SU-DHL-6 (cell line): ENCODE measurements around the gene CLDN6.
"Not testable (repeated sequence)": the region's sequence is repeated elsewhere in the genome, so short reads cannot be mapped to it uniquely, and the experiment has no call there.

Experiments used
- H2AFZ ChIP-seq: fragments of 200-600 bp; sonication (generic); 2 replicates; pipeline ENCODE4 v1.6.1; 2014; ENCODE audit warnings: low read depth, mild to moderate bottlenecking, moderate library complexity, mixed read lengths, antibody characterized with exemption, low read length; ENCODE audit not compliant: severe bottlenecking
- H3F3A ChIP-seq: fragments of 200-600 bp; shearing (Covaris generic); 2 replicates; pipeline ENCODE4 v1.6.0; 2016; ENCODE audit warnings: antibody characterized with exemption, mild to moderate bottlenecking; ENCODE audit not compliant: insufficient read depth
- H3K27ac ChIP-seq: fragments of 200-600 bp; sonication (generic); 2 replicates; pipeline ENCODE4 v1.5.1; 2016; ENCODE audit warnings: low read depth, mild to moderate bottlenecking, low read length, moderate library complexity, mixed read lengths
- H3K27me3 ChIP-seq: fragments of 200-600 bp; sonication (generic), shearing (Covaris generic); 2 replicates; pipeline ENCODE4 v1.6.0; 2014; ENCODE audit warnings: mild to moderate bottlenecking, low read length
- H3K36me3 ChIP-seq: fragments of 200-600 bp; sonication (generic); 2 replicates; pipeline ENCODE4 v1.6.1; 2014; ENCODE audit warnings: mild to moderate bottlenecking, low read length, mixed read lengths
- H3K4me2 ChIP-seq: fragments of 300-600, 200-600 bp; shearing (Covaris generic), sonication (generic); 2 replicates; pipeline ENCODE4 v1.6.0; 2014; ENCODE audit warnings: low read length, low read depth, mild to moderate bottlenecking; ENCODE audit not compliant: poor library complexity, severe bottlenecking
- H3K4me3 ChIP-seq: fragments of 200-600 bp; sonication (generic); 2 replicates; pipeline ENCODE4 v1.5.1; 2014; ENCODE audit warnings: antibody characterized with exemption, low read length, mild to moderate bottlenecking, mixed read lengths; ENCODE audit not compliant: insufficient read depth, poor library complexity, severe bottlenecking
- H3K79me2 ChIP-seq: fragments of 200-600 bp; sonication (generic); 2 replicates; pipeline ENCODE4 v1.6.1; 2014; ENCODE audit warnings: mild to moderate bottlenecking, low read length, moderate library complexity; ENCODE audit not compliant: insufficient read depth
- H3K9ac ChIP-seq: fragments of 200-600 bp; sonication (generic); 2 replicates; pipeline ENCODE4 v1.7.0; 2014; ENCODE audit warnings: mild to moderate bottlenecking, low read length
- H3K9me2 ChIP-seq: fragments of 200-600 bp; sonication (generic); replicated peaks from 2 replicates; pipeline ENCODE4 v1.6.1; 2014; ENCODE audit warnings: low read length; ENCODE audit not compliant: insufficient read depth
- H3K9me3 ChIP-seq: fragments of 200-600 bp; sonication (generic); 2 replicates; pipeline ENCODE4 v1.6.1; 2014; ENCODE audit warnings: low read length, mixed read lengths; ENCODE audit not compliant: insufficient read depth
- H4K20me1 ChIP-seq: fragments of 200-600 bp; sonication (generic); 2 replicates; pipeline ENCODE4 v1.6.1; 2014; ENCODE audit warnings: low read depth, mild to moderate bottlenecking, antibody characterized with exemption, low read length, moderate library complexity, mixed read lengths
- EZH2phosphoT487 ChIP-seq: fragments of 200-600 bp; sonication (generic), shearing (Covaris generic); conservative IDR thresholded peaks from 2 replicates; pipeline ENCODE4 v1.6.1; 2018; ENCODE audit warnings: mild to moderate bottlenecking, antibody characterized with exemption, low read length, moderate library complexity, mixed read lengths
- TF ChIP-seq, protein P1 (sequence below): fragments of 200-600 bp; sonication (generic); IDR thresholded peaks from one replicate; pipeline ENCODE4 v1.5.1; 2017; ENCODE audit warnings: antibody characterized with exemption, mild to moderate bottlenecking, low read length, moderate library complexity; ENCODE audit not compliant: insufficient read depth, poor library complexity, severe bottlenecking

Gene CLDN6

DNA sequence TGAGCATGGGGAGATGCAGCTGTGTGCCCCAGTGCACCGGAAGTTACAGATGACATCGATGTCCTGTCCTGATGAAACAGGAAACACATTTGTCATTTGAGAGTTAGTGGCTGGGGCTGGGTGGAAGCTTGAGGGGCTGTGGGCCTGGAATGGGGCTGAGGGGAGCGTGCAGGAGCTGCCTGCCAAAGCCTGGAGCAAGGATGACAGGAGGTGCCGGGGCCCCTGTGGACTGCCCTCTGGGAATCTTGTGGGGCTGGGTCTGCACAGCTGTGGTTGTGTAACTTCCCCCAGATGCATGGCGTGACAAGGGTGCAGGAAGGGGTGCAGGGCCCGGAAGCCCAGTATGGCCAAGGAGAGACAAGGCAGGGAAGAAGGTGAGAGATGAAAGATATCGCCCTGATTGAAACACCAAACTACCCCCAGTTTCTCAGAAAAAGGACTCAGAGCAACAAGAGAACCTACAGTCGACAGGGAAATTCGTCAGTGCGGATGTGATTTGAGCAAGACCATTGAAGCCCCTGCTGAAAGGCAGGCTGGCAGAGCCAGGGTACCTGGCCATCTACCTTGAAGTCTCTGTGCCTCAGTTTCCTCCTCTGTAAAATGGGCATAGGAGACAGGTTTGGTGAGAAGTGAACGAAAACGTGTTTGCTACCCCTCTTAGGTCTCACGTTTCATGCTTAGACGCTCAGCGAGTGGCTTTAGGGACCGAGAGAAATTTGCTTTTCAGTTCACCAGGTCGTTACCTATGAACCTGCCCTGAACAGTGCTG, 37.2 kb upstream of the CLDN6 start:
- H3K9ac ChIP-seq = no peak overlapping the region
- no peaks in the 10 kb centered on the region for H4K20me1 ChIP-seq
- TF ChIP-seq, protein P1, sequence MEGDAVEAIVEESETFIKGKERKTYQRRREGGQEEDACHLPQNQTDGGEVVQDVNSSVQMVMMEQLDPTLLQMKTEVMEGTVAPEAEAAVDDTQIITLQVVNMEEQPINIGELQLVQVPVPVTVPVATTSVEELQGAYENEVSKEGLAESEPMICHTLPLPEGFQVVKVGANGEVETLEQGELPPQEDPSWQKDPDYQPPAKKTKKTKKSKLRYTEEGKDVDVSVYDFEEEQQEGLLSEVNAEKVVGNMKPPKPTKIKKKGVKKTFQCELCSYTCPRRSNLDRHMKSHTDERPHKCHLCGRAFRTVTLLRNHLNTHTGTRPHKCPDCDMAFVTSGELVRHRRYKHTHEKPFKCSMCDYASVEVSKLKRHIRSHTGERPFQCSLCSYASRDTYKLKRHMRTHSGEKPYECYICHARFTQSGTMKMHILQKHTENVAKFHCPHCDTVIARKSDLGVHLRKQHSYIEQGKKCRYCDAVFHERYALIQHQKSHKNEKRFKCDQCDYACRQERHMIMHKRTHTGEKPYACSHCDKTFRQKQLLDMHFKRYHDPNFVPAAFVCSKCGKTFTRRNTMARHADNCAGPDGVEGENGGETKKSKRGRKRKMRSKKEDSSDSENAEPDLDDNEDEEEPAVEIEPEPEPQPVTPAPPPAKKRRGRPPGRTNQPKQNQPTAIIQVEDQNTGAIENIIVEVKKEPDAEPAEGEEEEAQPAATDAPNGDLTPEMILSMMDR = no peak
- TF ChIP-seq EZH2phosphoT487 = no peak
- H3K4me2 ChIP-seq = no peak overlapping the region
- H3K9me3 ChIP-seq = no peaks in the 10 kb centered on the region
- H3K4me3 ChIP-seq = no peak overlapping the region
- no peaks in the 10 kb centered on the region for H3F3A ChIP-seq
- H3K36me3 ChIP-seq = no peaks in the 10 kb centered on the region
- H3K27ac ChIP-seq = no peak overlapping the region
- H3K79me2 ChIP-seq = no peaks in the 10 kb centered on the region
- no peak overlapping the region for H2AFZ ChIP-seq
- H3K9me2 ChIP-seq = no peaks in the 10 kb centered on the region
- no peaks in the 10 kb centered on the region for H3K27me3 ChIP-seq

DNA sequence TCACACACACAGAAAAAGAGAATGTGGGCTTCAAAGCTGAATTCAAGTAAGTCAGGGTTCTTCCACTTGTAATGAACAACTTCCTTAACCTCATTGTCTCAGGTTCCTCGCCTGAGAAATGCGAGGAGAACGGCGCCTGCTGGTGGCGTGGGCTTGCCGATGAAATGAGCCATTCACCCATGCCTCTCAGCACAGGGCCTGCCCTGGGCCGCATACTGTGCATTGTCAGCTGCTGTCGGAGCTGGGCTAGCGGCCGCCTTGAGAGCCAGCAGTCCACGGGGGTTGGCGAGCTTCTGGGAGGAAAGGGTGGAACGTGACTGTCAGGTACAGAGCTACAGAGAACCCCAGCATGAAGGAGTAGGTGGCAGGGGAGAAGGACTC, 35.3 kb upstream of the CLDN6 start:
- H3K36me3 ChIP-seq, H4K20me1 ChIP-seq, H3K9ac ChIP-seq, H3K9me2 ChIP-seq, H3F3A ChIP-seq, H3K27ac ChIP-seq, H3K27me3 ChIP-seq, H3K9me3 ChIP-seq, H3K4me2 ChIP-seq, H3K79me2 ChIP-seq, H3K4me3 ChIP-seq, H2AFZ ChIP-seq: not testable (repeated sequence)

DNA sequence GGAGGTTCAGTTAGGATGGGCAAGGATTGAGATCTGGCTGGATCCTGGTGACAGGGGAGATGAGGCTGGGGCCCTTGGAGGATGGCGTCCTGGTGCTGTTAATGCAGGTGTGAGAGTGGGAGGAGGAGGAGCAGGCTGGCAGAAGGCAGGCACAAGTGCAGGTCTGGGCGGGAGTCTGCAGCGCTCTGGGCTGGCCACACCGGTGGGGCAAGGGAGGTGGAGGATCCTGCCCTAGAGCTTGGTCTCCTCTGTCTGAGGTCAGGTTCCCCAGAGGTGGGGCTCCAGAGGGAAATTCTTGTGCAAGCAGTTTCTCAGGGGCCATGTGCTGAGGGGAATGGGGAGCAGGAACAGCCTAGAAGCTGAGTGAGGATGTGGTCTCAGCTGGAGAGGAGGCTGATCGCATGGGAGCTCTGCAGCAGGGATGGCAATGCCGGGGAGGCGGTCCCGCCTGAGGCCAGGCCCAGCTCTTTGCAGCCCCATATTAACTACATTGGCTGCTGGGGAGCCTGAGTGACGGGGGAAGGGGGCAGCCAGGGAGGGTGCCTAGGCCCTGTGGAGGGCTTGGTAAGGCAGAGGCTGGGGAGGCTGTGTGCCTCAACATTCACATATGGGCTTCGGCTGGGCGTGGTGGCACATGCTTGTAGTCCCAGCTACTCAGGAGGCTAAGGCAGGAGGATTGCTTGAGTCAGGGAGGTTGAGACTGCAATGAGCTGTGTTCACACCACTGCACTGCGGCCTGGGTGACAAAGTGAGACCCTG, 34.8 kb upstream of the CLDN6 start:
- H3K9ac ChIP-seq, H3K9me2 ChIP-seq, H3K4me3 ChIP-seq, H3K27ac ChIP-seq, H3K36me3 ChIP-seq, H3K27me3 ChIP-seq, H3K4me2 ChIP-seq, H3F3A ChIP-seq, H3K79me2 ChIP-seq, H4K20me1 ChIP-seq, H3K9me3 ChIP-seq, H2AFZ ChIP-seq: not testable (repeated sequence)

DNA sequence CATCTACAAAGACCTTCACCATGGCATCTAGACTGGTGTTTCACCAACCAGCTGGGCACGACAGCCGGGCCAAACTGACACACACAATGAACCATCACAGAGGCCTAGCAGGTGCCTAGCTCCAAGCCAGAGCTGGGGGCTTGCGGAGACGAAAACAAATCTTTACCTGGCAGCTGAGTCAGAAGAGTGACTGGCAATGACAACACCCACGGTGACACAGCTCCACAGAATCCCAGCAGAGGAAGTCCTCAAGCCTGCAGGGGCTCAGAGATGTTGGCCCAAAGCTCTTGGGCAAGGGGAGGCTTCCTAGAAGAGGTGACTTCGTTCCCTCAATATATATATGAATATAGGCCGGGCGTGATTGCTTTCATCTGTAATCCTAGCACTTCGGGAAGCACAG, 33.5 kb upstream of the CLDN6 start:
- no peaks in the 10 kb centered on the region for H3K36me3 ChIP-seq
- no peaks in the 10 kb centered on the region for H3K27me3 ChIP-seq
- TF ChIP-seq, protein P1 = no peak
- no peak for TF ChIP-seq EZH2phosphoT487
- no peaks in the 10 kb centered on the region for H3F3A ChIP-seq
- H2AFZ ChIP-seq = no peak overlapping the region
- no peaks in the 10 kb centered on the region for H3K9me3 ChIP-seq
- H3K9ac ChIP-seq = no peak overlapping the region
- no peak overlapping the region for H3K27ac ChIP-seq
- H3K9me2 ChIP-seq = no peaks in the 10 kb centered on the region
- no peaks in the 10 kb centered on the region for H4K20me1 ChIP-seq
- H3K4me3 ChIP-seq = no peak overlapping the region
- H3K4me2 ChIP-seq = no peak overlapping the region
- H3K79me2 ChIP-seq = no peaks in the 10 kb centered on the region
